A549 (cell line): Measurements from ENCODE around the gene PUM1. TPM values are rescaled to one million over a fixed set of nuclear protein-coding genes. Genes with fewer than 3 reads are reported as not detected.

Source experiments
- ATAC-seq, 2 experiments: fragments of 200-7000 bp in 1 of 2; fragments of >200 bp in 1 of 2; cut with Nextera tagmentation in 1 of 2; cut with Tn5 transposase in 1 of 2; 3 replicates each; pipeline versions ENCODE4 v1.8.0 to v1.9.1; 2018 to 2020; ENCODE audit warnings: mild to moderate bottlenecking in 1 of 2, moderate library complexity in 1 of 2
- CTCF ChIA-PET: fragments of 300-600 bp; sonication (Branson Sonifier 250); formaldehyde crosslinking; extraction: SDS; loops from one replicate; lab custom pipeline; 2021; ENCODE audit warnings: antibody characterized with exemption, inconsistent platforms; lab: Yijun Ruan, JAX
- POLR2A ChIA-PET: fragments of 350-600 bp; formaldehyde crosslinking; extraction: SDS; loops from one replicate; lab custom pipeline; 2021; ENCODE audit warnings: antibody characterized with exemption, inconsistent platforms; lab: Yijun Ruan, JAX
- DNase-seq, 2 experiments: peaks; one replicate each; pipeline versions ENCODE4 v3.0.0 to v3.0.0-alpha.2; 2011 to 2016; ENCODE audit warnings: low read depth in 1 of 2, low spot score in 1 of 2
- FAIRE-seq: peaks from 2 replicates; lab custom pipeline; 2011; peaks lifted over from hg19 to GRCh38; lab: Jason Lieb, UNC
- H3K27ac ChIP-seq, 2 experiments: fragments of >200 bp; sonication (Bioruptor Twin); formaldehyde crosslinking; 3 replicates each; pipeline ENCODE4 v1.5.1; 2016 to 2017
- H3K4me1 ChIP-seq: fragments of >200 bp; sonication (Bioruptor Twin); formaldehyde crosslinking; 3 replicates; pipeline ENCODE4 v1.6.1; 2016
- H3K4me2 ChIP-seq: fragments of >200 bp; sonication (Bioruptor Twin); formaldehyde crosslinking; 3 replicates; pipeline ENCODE4 v1.6.1; 2016
- H3K4me3 ChIP-seq: fragments of >200 bp; sonication (Bioruptor Twin); formaldehyde crosslinking; 3 replicates; pipeline ENCODE4 v1.5.1; 2016
- H3K9me3 ChIP-seq: fragments of >200 bp; sonication (Bioruptor Twin); formaldehyde crosslinking; 3 replicates; pipeline ENCODE4 v1.6.1; 2016
- BHLHE40 ChIP-seq: IDR thresholded peaks from 2 replicates; pipeline ENCODE4 v1.6.1; 2012; ENCODE audit warnings: low read depth, low read length, inconsistent platforms
- CBX2 ChIP-seq: fragments of 200-600 bp; sonication (generic); IDR thresholded peaks from 2 replicates; pipeline ENCODE4 v1.6.1; 2016; ENCODE audit warnings: low read depth, mild to moderate bottlenecking, borderline replicate concordance
- CBX8 ChIP-seq: fragments of 200-600 bp; sonication (generic); IDR thresholded peaks from 2 replicates; pipeline ENCODE4 v1.6.1; 2016
- CEBPB ChIP-seq, 2 experiments: fragments of >200 bp in 1 of 2; sonication (Bioruptor Twin) in 1 of 2; formaldehyde crosslinking in 1 of 2; IDR thresholded peaks; 2 replicates each; pipeline ENCODE4 v1.6.1; 2012 to 2016
- CHD2 ChIP-seq: fragments of 150-350 bp; IDR thresholded peaks from 2 replicates; pipeline ENCODE4 v1.6.1; 2014; ENCODE audit warnings: low read length; ENCODE audit not compliant: partially characterized antibody
- EHMT2 ChIP-seq: fragments of 200-600 bp; sonication (generic); IDR thresholded peaks from 2 replicates; pipeline ENCODE4 v1.6.1; 2016; ENCODE audit warnings: antibody characterized with exemption, low read depth, mild to moderate bottlenecking, moderate library complexity
- ELK1 ChIP-seq: fragments of 150-350 bp; IDR thresholded peaks from 2 replicates; pipeline ENCODE4 v1.6.1; 2014; ENCODE audit warnings: low read depth, mild to moderate bottlenecking, low read length
- EP300 ChIP-seq, 2 experiments: fragments of >200 bp; sonication (Bioruptor Twin); formaldehyde crosslinking; IDR thresholded peaks; 2 replicates in 1 of 2; 3 replicates in 1 of 2; pipeline ENCODE4 v1.6.1; 2016 to 2017
- ESRRA ChIP-seq: fragments of 150-350 bp; IDR thresholded peaks from 2 replicates; pipeline ENCODE4 v1.6.1; 2014; ENCODE audit warnings: mild to moderate bottlenecking, low read length, borderline replicate concordance
- FOSB ChIP-seq: fragments of 250-450 bp; sonication (Bioruptor Pico); IDR thresholded peaks from 2 replicates; pipeline ENCODE4 v1.5.0; 2020; ENCODE audit warnings: mild to moderate bottlenecking, moderate library complexity
- FOSL2 ChIP-seq, 2 experiments: fragments of 450-650 bp in 1 of 2; fragments of >200 bp in 1 of 2; sonication (Bioruptor Twin) in 1 of 2; formaldehyde crosslinking; IDR thresholded peaks; 2 replicates each; pipeline versions ENCODE4 v1.5.0 to v1.6.1; 2016 to 2020; ENCODE audit warnings: mild to moderate bottlenecking in 1 of 2, moderate library complexity in 1 of 2
- HMGXB4 ChIP-seq: fragments of 250-450 bp; sonication (Bioruptor Pico); IDR thresholded peaks from 2 replicates; pipeline ENCODE4 v1.5.0; 2021; ENCODE audit warnings: mild to moderate bottlenecking, moderate library complexity, borderline replicate concordance
- HOXA7 ChIP-seq: fragments of 250-450 bp; sonication (Bioruptor Pico); IDR thresholded peaks from 2 replicates; pipeline ENCODE4 v1.5.0; 2020; ENCODE audit warnings: mild to moderate bottlenecking, moderate library complexity
- HOXB5 ChIP-seq: fragments of 250-450 bp; sonication (Bioruptor Pico); IDR thresholded peaks from 2 replicates; pipeline ENCODE4 v1.5.0; 2020; ENCODE audit warnings: mild to moderate bottlenecking, moderate library complexity
- JUN ChIP-seq, 2 experiments: fragments of >200 bp; sonication (Bioruptor Twin); formaldehyde crosslinking; IDR thresholded peaks; 2 replicates in 1 of 2; 3 replicates in 1 of 2; pipeline ENCODE4 v1.6.1; 2016 to 2017
- JUNB ChIP-seq: fragments of >200 bp; sonication (Bioruptor Twin); formaldehyde crosslinking; IDR thresholded peaks from 2 replicates; pipeline ENCODE4 v1.6.1; 2016
- KDM1A ChIP-seq: fragments of 200-600 bp; sonication (generic); IDR thresholded peaks from 2 replicates; pipeline ENCODE4 v1.6.1; 2016; ENCODE audit warnings: low read depth, mild to moderate bottlenecking
- KDM5A ChIP-seq: fragments of 200-600 bp; sonication (generic); IDR thresholded peaks from 2 replicates; pipeline ENCODE4 v1.6.1; 2016; ENCODE audit warnings: antibody characterized with exemption, mild to moderate bottlenecking
- MYC ChIP-seq: IDR thresholded peaks from 2 replicates; pipeline ENCODE4 v1.6.1; 2012; ENCODE audit warnings: mild to moderate bottlenecking, inconsistent platforms, low read length, improper control_type of control experiment, borderline replicate concordance
- NR3C1 ChIP-seq: fragments of >200 bp; sonication (Bioruptor Twin); formaldehyde crosslinking; IDR thresholded peaks from 3 replicates; pipeline ENCODE4 v1.6.1; 2017
- PHF8 ChIP-seq: fragments of 200-600 bp; sonication (generic); IDR thresholded peaks from 2 replicates; pipeline ENCODE4 v1.6.1; 2016; ENCODE audit warnings: low read depth, mild to moderate bottlenecking, antibody characterized with exemption, moderate library complexity, borderline replicate concordance
- RCOR1 ChIP-seq: fragments of 150-350 bp; IDR thresholded peaks from 2 replicates; pipeline ENCODE4 v1.6.1; 2014; ENCODE audit warnings: antibody characterized with exemption, low read length, low read depth
- SREBF2 ChIP-seq: fragments of 450-650 bp; IDR thresholded peaks from 2 replicates; pipeline ENCODE4 v1.6.1; 2014; ENCODE audit warnings: mild to moderate bottlenecking, moderate library complexity
- TFCP2L1 ChIP-seq: fragments of 250-450 bp; sonication (Bioruptor Pico); IDR thresholded peaks from 2 replicates; pipeline ENCODE4 v1.5.0; 2021; ENCODE audit warnings: mild to moderate bottlenecking
- TP53 ChIP-seq: fragments of 250-450 bp; sonication (Bioruptor Pico); IDR thresholded peaks from 2 replicates; pipeline ENCODE4 v1.5.0; 2021; ENCODE audit warnings: mild to moderate bottlenecking, moderate library complexity
- ZFP36 ChIP-seq: fragments of 450-650 bp; IDR thresholded peaks from 2 replicates; pipeline ENCODE4 v1.6.1; 2014; ENCODE audit warnings: borderline replicate concordance; ENCODE audit not compliant: partially characterized antibody
- WGBS: methylation state at CpG from one replicate; pipeline ENCODE4 v1.1.6; 2017; ENCODE audit errors: missing lambda C conversion rate; 5-methylcytosine and 5-hydroxymethylcytosine counted together
- polyA plus RNA-seq, 4 experiments: library from polyadenylated mRNA; depleted of rRNA in 3 of 4; stranded (reverse); fragments of >200 nt; fragmentation: RNase III in 1 of 4; extraction: RNeasy Plus Mini Kit Qiagen cat#74134 plus additional on column Dnase treatment in 1 of 4; gene quantifications; 2 replicates in 3 of 4; 3 replicates in 1 of 4; pipeline ENCODE4 v1.2.3, GENCODE V29; 2011 to 2017
- TF ChIP-seq, protein P1 (sequence below): fragments of 200-600 bp; sonication (generic); IDR thresholded peaks from 2 replicates; pipeline ENCODE4 v1.6.1; 2016; ENCODE audit warnings: antibody characterized with exemption, mild to moderate bottlenecking, moderate library complexity

PUM1 gene
- polyA plus RNA-seq, 2 of the 4 experiments (the other 2 are of a cell fraction) = 30.2 to 55.3 TPM

GRCh38 chr1:30898031-30898815 lies 167.3 kb downstream of the PUM1 start:
- Histone ChIP-seq H3K4me1 (peaks cover 22% of the 10 kb centered on the region), H3K4me3 (no peak overlapping the region), H3K4me2 (no peak overlapping the region), H3K9me3 (no peaks in the 10 kb centered on the region), H3K27ac (no peak overlapping the region)
- no peak for ATAC-seq
- POLR2A ChIA-PET = no interaction called here
- no peak for FAIRE-seq
- WGBS = 89% methylated on average over 9 of the region's 10 CpGs
- DNase-seq = no peak
- TF ChIP-seq TP53 (CRISPR knock-in tag) = no peak
- no peak for TF ChIP-seq FOSB
- TF ChIP-seq ESRRA = no peak
- TF ChIP-seq KDM5A = no peak
- TF ChIP-seq JUNB = no peak
- TF ChIP-seq CBX2 = no peak
- TF ChIP-seq JUN (IDR thresholded peaks at IDR 0.05) = no peak
- TF ChIP-seq SREBF2 = no peak
- no peak for TF ChIP-seq TFCP2L1
- no peak for TF ChIP-seq ZFP36
- TF ChIP-seq ELK1 = no peak
- TF ChIP-seq MYC = no peak
- TF ChIP-seq EP300 (IDR thresholded peaks at IDR 0.05) = no peak
- TF ChIP-seq HOXB5 (CRISPR knock-in tag) = no peak
- no peak for TF ChIP-seq HMGXB4 (CRISPR knock-in tag)
- TF ChIP-seq NR3C1 = no peak
- no peak for TF ChIP-seq FOSL2 (IDR thresholded peaks at IDR 0.05)
- TF ChIP-seq FOSL2 (CRISPR knock-in tag; IDR thresholded peaks at IDR 0.05) = no peak
- no peak for TF ChIP-seq RCOR1
- TF ChIP-seq BHLHE40 = no peak
- CTCF ChIA-PET = interaction anchor here (1.0 to 3.2 kb wide), 5 partner anchors 12 to 116 kb away, joined by 3 to 24 read pairs (median 5); no protein-coding TSS in a partner anchor

DNA sequence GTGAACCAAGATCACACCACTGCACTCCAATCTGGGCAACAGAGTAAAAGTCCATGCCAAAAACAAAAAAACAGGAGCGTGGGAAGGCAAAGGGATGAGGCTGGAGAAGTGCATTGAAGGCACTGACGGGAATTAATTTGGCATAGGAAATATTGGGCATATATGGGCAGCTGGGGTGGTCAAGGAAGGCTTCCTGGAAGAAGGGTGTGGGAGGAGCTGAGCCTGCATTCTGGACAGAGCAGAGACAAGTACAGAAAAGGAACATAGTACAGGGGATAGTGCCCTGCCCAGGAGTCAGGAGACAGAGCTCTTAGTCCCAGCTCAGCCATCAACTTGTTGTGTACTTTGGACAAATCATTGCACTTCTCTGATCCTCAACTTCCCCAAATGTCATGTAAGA lies 168.6 kb downstream of the PUM1 start:
- H3K4me1 ChIP-seq = peaks cover 14% of the 10 kb centered on the region
- no peaks in the 10 kb centered on the region for H3K9me3 ChIP-seq
- DNase-seq (no peak), FAIRE-seq (no peak), ATAC-seq (no peak)
- CTCF ChIA-PET = interaction anchor here (0.7 to 3.2 kb wide), 5 partner anchors 14 to 173 kb away, joined by 3 to 24 read pairs (median 5); partner anchors contain the start of gene MATN1
- POLR2A ChIA-PET = no interaction called here
- no peak overlapping the region for H3K4me2 ChIP-seq
- WGBS = 90% methylated on average over 2 of the region's 2 CpGs
- H3K27ac ChIP-seq = no peak overlapping the region
- no peak overlapping the region for H3K4me3 ChIP-seq
- TF ChIP-seq ZFP36 (no peak), HOXA7 (CRISPR knock-in tag) (no peak), CHD2 (no peak), HMGXB4 (CRISPR knock-in tag) (no peak), FOSB (no peak), BHLHE40 (no peak), NR3C1 (no peak), JUN (IDR thresholded peaks at IDR 0.05) (no peak), PHF8 (no peak), KDM1A (no peak), CBX8 (no peak), CEBPB (IDR thresholded peaks at IDR 0.05) (no peak), EP300 (IDR thresholded peaks at IDR 0.05) (no peak), EHMT2 (no peak), JUNB (no peak)
- TF ChIP-seq, protein P1, sequence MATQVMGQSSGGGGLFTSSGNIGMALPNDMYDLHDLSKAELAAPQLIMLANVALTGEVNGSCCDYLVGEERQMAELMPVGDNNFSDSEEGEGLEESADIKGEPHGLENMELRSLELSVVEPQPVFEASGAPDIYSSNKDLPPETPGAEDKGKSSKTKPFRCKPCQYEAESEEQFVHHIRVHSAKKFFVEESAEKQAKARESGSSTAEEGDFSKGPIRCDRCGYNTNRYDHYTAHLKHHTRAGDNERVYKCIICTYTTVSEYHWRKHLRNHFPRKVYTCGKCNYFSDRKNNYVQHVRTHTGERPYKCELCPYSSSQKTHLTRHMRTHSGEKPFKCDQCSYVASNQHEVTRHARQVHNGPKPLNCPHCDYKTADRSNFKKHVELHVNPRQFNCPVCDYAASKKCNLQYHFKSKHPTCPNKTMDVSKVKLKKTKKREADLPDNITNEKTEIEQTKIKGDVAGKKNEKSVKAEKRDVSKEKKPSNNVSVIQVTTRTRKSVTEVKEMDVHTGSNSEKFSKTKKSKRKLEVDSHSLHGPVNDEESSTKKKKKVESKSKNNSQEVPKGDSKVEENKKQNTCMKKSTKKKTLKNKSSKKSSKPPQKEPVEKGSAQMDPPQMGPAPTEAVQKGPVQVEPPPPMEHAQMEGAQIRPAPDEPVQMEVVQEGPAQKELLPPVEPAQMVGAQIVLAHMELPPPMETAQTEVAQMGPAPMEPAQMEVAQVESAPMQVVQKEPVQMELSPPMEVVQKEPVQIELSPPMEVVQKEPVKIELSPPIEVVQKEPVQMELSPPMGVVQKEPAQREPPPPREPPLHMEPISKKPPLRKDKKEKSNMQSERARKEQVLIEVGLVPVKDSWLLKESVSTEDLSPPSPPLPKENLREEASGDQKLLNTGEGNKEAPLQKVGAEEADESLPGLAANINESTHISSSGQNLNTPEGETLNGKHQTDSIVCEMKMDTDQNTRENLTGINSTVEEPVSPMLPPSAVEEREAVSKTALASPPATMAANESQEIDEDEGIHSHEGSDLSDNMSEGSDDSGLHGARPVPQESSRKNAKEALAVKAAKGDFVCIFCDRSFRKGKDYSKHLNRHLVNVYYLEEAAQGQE = no peak
